Activated CD4-positive, alpha-beta T cell treated with anti-CD3 and anti-CD28 coated beads, Interleukin-2, amount 10 ng/mL, durations not matched to agents 7 days and 5 days (primary cell): ENCODE measurements around the gene AHCYL2. TPM values are rescaled to one million over a fixed set of nuclear protein-coding genes. Genes with fewer than 3 reads are reported as not detected.
"Not testable (repeated sequence)": the region's sequence is repeated elsewhere in the genome, so short reads cannot be mapped to it uniquely, and the experiment has no call there.

Experiments used
- CTCF ChIA-PET: fragments of 350-600 bp; sonication (Branson Sonifier 250); formaldehyde crosslinking; loops from one replicate; lab custom pipeline; 2021; ENCODE audit warnings: antibody characterized with exemption; lab: Charles Lee
- POLR2A ChIA-PET: fragments of 350-600 bp; sonication (Branson Sonifier 250); formaldehyde crosslinking; loops from one replicate; lab custom pipeline; 2021; ENCODE audit warnings: antibody characterized with exemption; lab: Charles Lee
- DNase-seq: peaks from one replicate; pipeline ENCODE4 v3.0.0-alpha.2; 2020
- H3K27ac Mint-ChIP-seq: one replicate; pipeline ENCODE4 v1.8.0; 2021; ENCODE audit warnings: mild to moderate bottlenecking, moderate library complexity, mixed read lengths
- H3K27me3 Mint-ChIP-seq: one replicate; pipeline ENCODE4 v1.8.0; 2021; ENCODE audit warnings: mixed read lengths
- H3K36me3 Mint-ChIP-seq: one replicate; pipeline ENCODE4 v1.8.0; 2021; ENCODE audit warnings: low read depth, mixed read lengths
- H3K4me1 Mint-ChIP-seq: one replicate; pipeline ENCODE4 v1.8.0; 2021; ENCODE audit warnings: mixed read lengths
- H3K4me3 Mint-ChIP-seq: one replicate; pipeline ENCODE4 v1.8.0; 2021; ENCODE audit warnings: mild to moderate bottlenecking, moderate library complexity, mixed read lengths
- H3K9me3 Mint-ChIP-seq: one replicate; pipeline ENCODE4 v1.8.0; 2021; ENCODE audit warnings: mixed read lengths
- total RNA-seq, 2 experiments: library from RNA; stranded (reverse); gene quantifications; one replicate each; pipeline ENCODE4 v1.2.3, GENCODE V29; 2021

Gene AHCYL2
- total RNA-seq, 2 experiments from 2014 or later, result 9.7 to 11.4 TPM

GRCh38 chr7:129283936-129284335 lies 59.1 kb downstream of the AHCYL2 start:
- Mint-ChIP-seq H3K27me3 (no peaks in the 10 kb centered on the region), H3K27ac (no peak overlapping the region), H3K4me3 (no peak overlapping the region), H3K36me3 (peaks cover 1% of the 10 kb centered on the region), H3K4me1 (peaks cover 5% of the 10 kb centered on the region), H3K9me3 (no peaks in the 10 kb centered on the region)
- ChIA-PET POLR2A (no interaction called here), CTCF (no interaction called here)
- DNase-seq, result no peak

- Mint-ChIP-seq H3K27me3 (no peaks in the 10 kb centered on the region), H3K36me3 (peaks cover 1% of the 10 kb centered on the region), H3K27ac (no peak overlapping the region), H3K9me3 (no peaks in the 10 kb centered on the region), H3K4me1 (no peaks in the 10 kb centered on the region), H3K4me3 (no peak overlapping the region)
- DNase-seq, result no peak
- ChIA-PET POLR2A (no interaction called here), CTCF (interaction anchor here (0.6 to 1.0 kb wide), 2 partner anchors 25 to 177 kb away, joined by 3 read pairs; no protein-coding TSS in a partner anchor)
Observed at GRCh38 chr7:129285111-129285510, 60.3 kb downstream of the AHCYL2 start.

GRCh38 chr7:129292861-129293260 lies 68.0 kb downstream of the AHCYL2 start:
- POLR2A ChIA-PET, result no interaction called here
- H3K36me3 Mint-ChIP-seq, result peaks cover 1% of the 10 kb centered on the region

GRCh38 chr7:129295015-129295423 lies 70.2 kb downstream of the AHCYL2 start:
- Mint-ChIP-seq H3K4me1 (no peaks in the 10 kb centered on the region), H3K36me3 (no peaks in the 10 kb centered on the region), H3K27ac (no peak overlapping the region), H3K4me3 (no peak overlapping the region), H3K27me3 (no peaks in the 10 kb centered on the region), H3K9me3 (no peaks in the 10 kb centered on the region)
- ChIA-PET CTCF (interaction anchor here (1.2 kb wide), 1 partner anchor 77 kb away, joined by 3 read pairs; no protein-coding TSS in a partner anchor), POLR2A (no interaction called here)
- no peak for DNase-seq

More at GRCh38 chr7:129292861-129293260, 68.0 kb downstream of the AHCYL2 start:
- DNase-seq, result no peak
- Mint-ChIP-seq H3K4me1 (no peaks in the 10 kb centered on the region), H3K4me3 (no peak overlapping the region), H3K27ac (no peak overlapping the region), H3K27me3 (no peaks in the 10 kb centered on the region), H3K9me3 (no peaks in the 10 kb centered on the region)
- CTCF ChIA-PET, result interaction anchor here (0.7 kb wide), 1 partner anchor 413 kb away, joined by 5 read pairs; no protein-coding TSS in a partner anchor

- H3K9me3 Mint-ChIP-seq, result peaks cover 6% of the 10 kb centered on the region
- H3K27me3 Mint-ChIP-seq, result peaks cover 2% of the 10 kb centered on the region
- ChIA-PET CTCF (interaction anchor here (0.6 to 1.6 kb wide), 11 partner anchors 9 to 121 kb away, joined by 3 to 6 read pairs (median 4); no protein-coding TSS in a partner anchor), POLR2A (no interaction called here)
- no peak overlapping the region for H3K27ac Mint-ChIP-seq
- no peaks in the 10 kb centered on the region for H3K4me1 Mint-ChIP-seq
- no peak overlapping the region for H3K4me3 Mint-ChIP-seq
- peak; percentile 68 for DNase-seq
- peaks cover 3% of the 10 kb centered on the region for H3K36me3 Mint-ChIP-seq
Observed at GRCh38 chr7:129298268-129298893, 73.6 kb downstream of the AHCYL2 start.

GRCh38 chr7:129299889-129300288 lies 75.1 kb downstream of the AHCYL2 start:
- peaks cover 5% of the 10 kb centered on the region for H3K36me3 Mint-ChIP-seq
- no peak for DNase-seq
- no peaks in the 10 kb centered on the region for H3K4me1 Mint-ChIP-seq
- CTCF ChIA-PET, result no interaction called here
- no peak overlapping the region for H3K27ac Mint-ChIP-seq
- POLR2A ChIA-PET, result no interaction called here
- H3K27me3 Mint-ChIP-seq, result peaks cover 2% of the 10 kb centered on the region
- no peak overlapping the region for H3K4me3 Mint-ChIP-seq
- H3K9me3 Mint-ChIP-seq, result peaks cover 13% of the 10 kb centered on the region

- peaks cover 13% of the 10 kb centered on the region for H3K9me3 Mint-ChIP-seq
- CTCF ChIA-PET, H3K4me1 Mint-ChIP-seq, POLR2A ChIA-PET, DNase-seq, H3K27ac Mint-ChIP-seq, H3K36me3 Mint-ChIP-seq, H3K4me3 Mint-ChIP-seq, H3K27me3 Mint-ChIP-seq: not testable (repeated sequence)
Observed at GRCh38 chr7:129300299-129300698, 75.5 kb downstream of the AHCYL2 start.

- ChIA-PET POLR2A (no interaction called here), CTCF (interaction anchor here (0.6 to 1.3 kb wide), 2 partner anchors 88 to 89 kb away, joined by 3 read pairs; no protein-coding TSS in a partner anchor)
- Mint-ChIP-seq H3K9me3 (peaks cover 13% of the 10 kb centered on the region), H3K36me3 (peaks cover 7% of the 10 kb centered on the region), H3K4me3 (no peak overlapping the region), H3K27ac (no peak overlapping the region), H3K4me1 (no peaks in the 10 kb centered on the region), H3K27me3 (no peaks in the 10 kb centered on the region)
- DNase-seq, result no peak
Observed at GRCh38 chr7:129307592-129307991, 82.8 kb downstream of the AHCYL2 start.

- H3K27me3 Mint-ChIP-seq, result no peaks in the 10 kb centered on the region
- ChIA-PET POLR2A (no interaction called here), CTCF (interaction anchor here (0.6 kb wide), 1 partner anchor 89 kb away, joined by 3 read pairs; no protein-coding TSS in a partner anchor)
- H3K4me3 Mint-ChIP-seq, result no peak overlapping the region
- no peaks in the 10 kb centered on the region for H3K4me1 Mint-ChIP-seq
- H3K27ac Mint-ChIP-seq, result no peak overlapping the region
- peaks cover 6% of the 10 kb centered on the region for H3K36me3 Mint-ChIP-seq
- H3K9me3 Mint-ChIP-seq, result peaks cover 13% of the 10 kb centered on the region
- no peak for DNase-seq
Observed at GRCh38 chr7:129308047-129308446, 83.2 kb downstream of the AHCYL2 start.

GRCh38 chr7:129311429-129311828 lies 86.6 kb downstream of the AHCYL2 start:
- no peaks in the 10 kb centered on the region for H3K27me3 Mint-ChIP-seq
- ChIA-PET CTCF (no interaction called here), POLR2A (no interaction called here)
- peaks cover 2% of the 10 kb centered on the region for H3K36me3 Mint-ChIP-seq
- no peaks in the 10 kb centered on the region for H3K4me1 Mint-ChIP-seq
- DNase-seq, result no peak
- H3K9me3 Mint-ChIP-seq, result no peaks in the 10 kb centered on the region
- H3K4me3 Mint-ChIP-seq, result no peak overlapping the region
- no peak overlapping the region for H3K27ac Mint-ChIP-seq

- H3K27me3 Mint-ChIP-seq, result no peaks in the 10 kb centered on the region
- no peak overlapping the region for H3K27ac Mint-ChIP-seq
- H3K36me3 Mint-ChIP-seq, result peaks cover 2% of the 10 kb centered on the region
- no peaks in the 10 kb centered on the region for H3K4me1 Mint-ChIP-seq
- no peak overlapping the region for H3K4me3 Mint-ChIP-seq
- ChIA-PET POLR2A (interaction anchor here (0.5 kb wide), 1 partner anchor 660 kb away, joined by 4 read pairs; no protein-coding TSS in a partner anchor), CTCF (no interaction called here)
- no peak for DNase-seq
- H3K9me3 Mint-ChIP-seq, result no peaks in the 10 kb centered on the region
Observed at GRCh38 chr7:129313282-129313681, 88.5 kb downstream of the AHCYL2 start.

- no peak for DNase-seq
- Mint-ChIP-seq H3K36me3 (peaks cover 2% of the 10 kb centered on the region), H3K4me1 (no peaks in the 10 kb centered on the region), H3K9me3 (no peaks in the 10 kb centered on the region), H3K4me3 (no peak overlapping the region), H3K27ac (no peak overlapping the region), H3K27me3 (no peaks in the 10 kb centered on the region)
- POLR2A ChIA-PET, result interaction anchor here (0.6 kb wide), 1 partner anchor 313 kb away, joined by 3 read pairs; no protein-coding TSS in a partner anchor
- CTCF ChIA-PET, result no interaction called here
Observed at GRCh38 chr7:129315960-129316359, 91.1 kb downstream of the AHCYL2 start.

- Mint-ChIP-seq H3K27ac (no peak overlapping the region), H3K9me3 (no peaks in the 10 kb centered on the region), H3K4me1 (no peaks in the 10 kb centered on the region), H3K27me3 (no peaks in the 10 kb centered on the region), H3K36me3 (peaks cover 4% of the 10 kb centered on the region), H3K4me3 (no peak overlapping the region)
- POLR2A ChIA-PET, result interaction anchor here (0.5 kb wide), 1 partner anchor 1921 kb away, joined by 3 read pairs; no protein-coding TSS in a partner anchor
- no peak for DNase-seq
- CTCF ChIA-PET, result interaction anchor here (0.6 kb wide), 1 partner anchor 770 kb away, joined by 3 read pairs; no protein-coding TSS in a partner anchor
Observed at GRCh38 chr7:129317450-129317849, 92.6 kb downstream of the AHCYL2 start.
